HTR-8/SVneo (cell line): ENCODE data around the gene SH3BGR.
"Not testable (repeated sequence)": the region's sequence is repeated elsewhere in the genome, so short reads cannot be mapped to it uniquely, and the experiment has no call there.

Experiments
- DNase-seq: peaks from one replicate; pipeline ENCODE4 v3.0.0; 2011; ENCODE audit warnings: low spot score, mixed read lengths; ENCODE audit not compliant: insufficient read length
- FAIRE-seq: peaks from 2 replicates; lab custom pipeline; 2011; peaks lifted over from hg19 to GRCh38; lab: Jason Lieb, UNC

Gene SH3BGR

GRCh38 chr21:39537571-39537970 lies 85.8 kb downstream of the SH3BGR start:
- FAIRE-seq (no peak), DNase-seq (no peak)

GRCh38 chr21:39538453-39539042 lies 86.8 kb downstream of the SH3BGR start:
- FAIRE-seq (no peak), DNase-seq (no peak)

- not testable (repeated sequence) for FAIRE-seq, DNase-seq
These were observed 88.6 kb downstream of the SH3BGR start for GRCh38 chr21:39540367-39540766.

GRCh38 chr21:39542736-39543135 lies 91.0 kb downstream of the SH3BGR start:
- FAIRE-seq, result no peak
- no peak for DNase-seq

GRCh38 chr21:39546522-39546921 lies 94.8 kb downstream of the SH3BGR start:
- FAIRE-seq, result no peak
- DNase-seq, result no peak

GRCh38 chr21:39552856-39553255 lies 101.1 kb downstream of the SH3BGR start:
- no peak for DNase-seq
- no peak for FAIRE-seq

GRCh38 chr21:39553331-39553730 lies 101.6 kb downstream of the SH3BGR start:
- no peak for FAIRE-seq
- no peak for DNase-seq

- no peak for DNase-seq
- FAIRE-seq, result no peak
These were observed 104.3 kb downstream of the SH3BGR start for GRCh38 chr21:39555911-39556590.

- DNase-seq (no peak), FAIRE-seq (no peak)
These were observed 107.7 kb downstream of the SH3BGR start for GRCh38 chr21:39559511-39559910.

GRCh38 chr21:39561140-39561539 lies 109.4 kb downstream of the SH3BGR start:
- FAIRE-seq (no peak), DNase-seq (no peak)

GRCh38 chr21:39562791-39563770 lies 111.3 kb downstream of the SH3BGR start:
- FAIRE-seq (no peak), DNase-seq (no peak)

GRCh38 chr21:39564200-39564599 lies 112.4 kb downstream of the SH3BGR start:
- DNase-seq (no peak), FAIRE-seq (no peak)
